Measurements from ENCODE around the gene PDPK1.
A peak's percentile ranks its signal among the peaks of the same experiment; 100 is the strongest.

PDPK1 gene

GRCh38 chr16:2518823-2519710, 18.8 kb upstream of the PDPK1 start:
- in situ Hi-C loops (cut with HindIII; ENCODE audit: low sequenced_read_pairs): no loop called here
- no peak overlapping the region for H3K4me3 ChIP-seq (ENCODE audit: low read depth, low read length)
- TF ChIP-seq, protein P1, sequence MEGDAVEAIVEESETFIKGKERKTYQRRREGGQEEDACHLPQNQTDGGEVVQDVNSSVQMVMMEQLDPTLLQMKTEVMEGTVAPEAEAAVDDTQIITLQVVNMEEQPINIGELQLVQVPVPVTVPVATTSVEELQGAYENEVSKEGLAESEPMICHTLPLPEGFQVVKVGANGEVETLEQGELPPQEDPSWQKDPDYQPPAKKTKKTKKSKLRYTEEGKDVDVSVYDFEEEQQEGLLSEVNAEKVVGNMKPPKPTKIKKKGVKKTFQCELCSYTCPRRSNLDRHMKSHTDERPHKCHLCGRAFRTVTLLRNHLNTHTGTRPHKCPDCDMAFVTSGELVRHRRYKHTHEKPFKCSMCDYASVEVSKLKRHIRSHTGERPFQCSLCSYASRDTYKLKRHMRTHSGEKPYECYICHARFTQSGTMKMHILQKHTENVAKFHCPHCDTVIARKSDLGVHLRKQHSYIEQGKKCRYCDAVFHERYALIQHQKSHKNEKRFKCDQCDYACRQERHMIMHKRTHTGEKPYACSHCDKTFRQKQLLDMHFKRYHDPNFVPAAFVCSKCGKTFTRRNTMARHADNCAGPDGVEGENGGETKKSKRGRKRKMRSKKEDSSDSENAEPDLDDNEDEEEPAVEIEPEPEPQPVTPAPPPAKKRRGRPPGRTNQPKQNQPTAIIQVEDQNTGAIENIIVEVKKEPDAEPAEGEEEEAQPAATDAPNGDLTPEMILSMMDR (IDR thresholded peaks at IDR 0.05; ENCODE audit: low read depth, low read length, missing control alignments): no peak
- DNase-seq (ENCODE audit: low read depth): no peak

GRCh38 chr16:2519711-2520080, 18.1 kb upstream of the PDPK1 start:
- in situ Hi-C loops (cut with HindIII; ENCODE audit: low sequenced_read_pairs): no loop called here
- TF ChIP-seq, protein P1 (IDR thresholded peaks at IDR 0.05; ENCODE audit: low read depth, low read length, missing control alignments): no peak
- no peak for DNase-seq (ENCODE audit: low read depth)
- H3K4me3 ChIP-seq (ENCODE audit: low read depth, low read length): peak overlapping the region; percentile 61

GRCh38 chr16:2520097-2520783, 17.6 kb upstream of the PDPK1 start, which contains the start of gene AMDHD2:
Gene AMDHD2 (plus strand): TSS chr16:2520371. CDS start chr16:2520459, 88 bp downstream.
- TF ChIP-seq, protein P1 (IDR thresholded peaks at IDR 0.05; ENCODE audit: low read depth, low read length, missing control alignments): no peak

GRCh38 chr16:2520784-2521531, 16.9 kb upstream of the PDPK1 start:
- H3K4me3 ChIP-seq (ENCODE audit: low read depth, low read length): peak overlapping the region; percentile 61
- no peak for DNase-seq (ENCODE audit: low read depth)
- in situ Hi-C loops (cut with HindIII; ENCODE audit: low sequenced_read_pairs): no loop called here
- TF ChIP-seq, protein P1 (IDR thresholded peaks at IDR 0.05; ENCODE audit: low read depth, low read length, missing control alignments): no peak

More at GRCh38 chr16:2520097-2520783, 17.6 kb upstream of the PDPK1 start, which contains the start of gene AMDHD2:
- peak; percentile 76 for DNase-seq (ENCODE audit: low read depth)
- in situ Hi-C loops (cut with HindIII; ENCODE audit: low sequenced_read_pairs): no loop called here
- peak within 1 kb of the TSS; percentile 61 for H3K4me3 ChIP-seq (ENCODE audit: low read depth, low read length)

DNA sequence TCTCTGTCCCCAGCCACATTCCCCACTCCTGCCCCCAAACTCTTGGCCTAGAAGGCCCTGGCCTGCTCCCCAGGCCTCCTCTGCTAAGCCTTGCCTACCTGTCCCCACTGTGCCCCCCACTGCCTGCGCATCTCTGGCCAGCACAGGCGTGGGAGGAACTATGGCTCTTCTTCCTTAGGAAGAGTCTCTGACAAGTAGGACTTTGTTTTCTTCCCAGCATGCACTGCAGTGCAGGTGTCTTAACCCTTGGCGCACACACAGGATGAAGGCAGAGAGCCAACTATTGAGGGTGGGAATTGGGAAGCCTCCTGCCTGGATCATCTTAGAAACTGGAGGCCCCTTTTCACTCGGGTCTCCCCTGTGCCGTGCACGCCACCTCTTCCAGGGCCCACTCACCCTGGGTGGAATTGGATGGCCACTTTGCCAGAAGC, 14.0 kb upstream of the PDPK1 start:
- in situ Hi-C loops (cut with HindIII; ENCODE audit: low sequenced_read_pairs): no loop called here
- TF ChIP-seq, protein P1 (IDR thresholded peaks at IDR 0.05; ENCODE audit: low read depth, low read length, missing control alignments): no peak
- DNase-seq (ENCODE audit: low read depth): no peak

DNA sequence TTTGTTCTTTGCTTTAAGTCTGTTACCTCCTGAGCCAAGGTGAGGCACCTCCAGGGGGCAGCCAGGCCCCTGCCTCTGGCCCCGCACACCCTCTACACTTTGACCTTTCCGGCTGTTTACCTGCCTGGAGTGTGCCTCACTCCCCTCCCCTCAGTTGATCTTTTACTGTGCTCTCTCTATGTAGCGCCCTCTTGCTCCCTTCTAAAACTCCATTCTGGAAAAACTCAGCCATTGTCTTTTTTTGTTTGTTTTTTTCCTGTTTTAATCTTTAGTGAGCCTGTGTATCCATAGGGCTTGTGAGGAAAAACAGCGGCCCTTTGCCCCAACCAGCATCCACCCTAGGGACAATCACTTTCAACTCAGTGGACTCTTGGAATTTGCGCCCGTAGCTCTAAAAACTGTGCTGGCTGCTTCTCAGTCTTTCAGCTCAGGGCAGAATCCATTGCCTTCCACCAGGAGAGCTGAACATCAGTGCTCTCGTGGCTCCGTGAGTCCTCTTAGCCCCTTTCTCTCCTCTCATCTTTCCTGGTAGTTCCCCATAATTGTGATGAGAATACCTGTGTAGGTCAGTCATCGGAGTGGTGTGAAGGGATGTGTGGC, 13.4 kb upstream of the PDPK1 start:
- DNase-seq (ENCODE audit: low read depth): no peak
- H3K4me3 ChIP-seq (ENCODE audit: low read depth, low read length): no peak overlapping the region
- in situ Hi-C loops (cut with HindIII; ENCODE audit: low sequenced_read_pairs): no loop called here
- TF ChIP-seq, protein P1 (IDR thresholded peaks at IDR 0.05; ENCODE audit: low read depth, low read length, missing control alignments): no peak

More for the DNA sequence above, 14.0 kb upstream of the PDPK1 start:
- no peak overlapping the region for H3K4me3 ChIP-seq (ENCODE audit: low read depth, low read length)

Measured in astrocyte of the cerebellum (primary cell).